Thoracic aorta (tissue), 2 donors: ENCODE measurements around the gene TMCO4. TPM values are rescaled to one million over a fixed set of nuclear protein-coding genes. Genes with fewer than 3 reads are reported as not detected.

ENCODE experiments used
- ATAC-seq: fragments of 150-250 bp; one replicate; pipeline ENCODE4 v1.8.0; 2017; ENCODE audit warnings: low read depth; ENCODE audit not compliant: insufficient number of reproducible peaks, low FRiP score
- DNase-seq: peaks from one replicate; pipeline ENCODE4 v3.0.0-alpha.2; 2020; ENCODE audit warnings: low spot score
- H3K27ac ChIP-seq, 2 donors: fragments of 200-600 bp; sonication (generic); 1 replicate in 1 of 2; 2 replicates in 1 of 2; pipeline ENCODE4 v1.5.1; 2016; ENCODE audit warnings: mild to moderate bottlenecking in 2 of 2, moderate library complexity in 2 of 2
- H3K27me3 ChIP-seq: fragments of 200-600 bp; sonication (generic); replicated peaks from 2 replicates; pipeline ENCODE4 v1.6.0; 2016; ENCODE audit warnings: mild to moderate bottlenecking; ENCODE audit not compliant: insufficient read depth
- H3K36me3 ChIP-seq: fragments of 200-600 bp; sonication (generic); one replicate; pipeline ENCODE4 v1.5.1; 2016
- H3K4me1 ChIP-seq, 2 donors: fragments of 200-600 bp; sonication (generic); 1 replicate in 1 of 2; 2 replicates in 1 of 2; pipeline versions ENCODE4 v1.5.1 to v1.6.0; 2016; ENCODE audit warnings: low read depth in 2 of 2, mild to moderate bottlenecking in 1 of 2; ENCODE audit not compliant: control insufficient read depth in 1 of 2
- H3K4me3 ChIP-seq: fragments of 200-600 bp; sonication (generic); 2 replicates; pipeline ENCODE4 v1.5.1; 2016; ENCODE audit warnings: mild to moderate bottlenecking
- H3K9me3 ChIP-seq: fragments of 200-600 bp; sonication (generic); 2 replicates; pipeline ENCODE4 v1.5.1; 2016
- CTCF ChIP-seq: fragments of 200-600 bp; sonication (generic); IDR thresholded peaks from one replicate; pipeline ENCODE4 v1.5.1; 2019; ENCODE audit warnings: antibody characterized with exemption
- total RNA-seq, 2 donors: library from RNA; depleted of rRNA; stranded (reverse); fragments of >200 nt; gene quantifications; one replicate each; pipeline versions ENCODE4 v1.1.0 to v1.2.3, GENCODE V29; 2016

The TMCO4 gene
- total RNA-seq, 2 donors from 2014 or later, result 33.2 to 33.4 TPM

DNA sequence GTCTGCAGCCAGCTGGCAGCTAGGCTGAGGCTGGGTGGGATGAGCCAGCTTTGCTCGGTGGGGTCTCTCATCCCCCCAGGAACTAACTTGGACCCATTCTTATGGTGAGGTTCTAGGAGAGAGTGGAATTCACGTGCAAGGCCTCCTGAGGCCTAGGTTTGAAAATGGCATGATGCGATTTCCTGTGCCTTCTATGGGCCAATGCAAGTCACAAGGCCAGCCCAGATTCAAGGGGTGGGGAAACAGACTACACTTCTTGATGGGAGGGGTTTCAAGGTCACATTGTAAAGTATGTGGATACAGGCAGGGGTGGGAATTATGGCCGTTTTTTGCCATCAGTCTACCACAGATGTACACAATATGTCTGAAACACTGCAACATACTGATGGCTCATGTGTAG, 86.8 kb downstream of the TMCO4 start:
- TF ChIP-seq CTCF, result no peak
- ATAC-seq (no peak), DNase-seq (no peak)
- Histone ChIP-seq H3K36me3 (peaks cover 4% of the 10 kb centered on the region), H3K27ac (no peak overlapping the region), H3K4me3 (no peak overlapping the region), H3K9me3 (no peaks in the 10 kb centered on the region), H3K4me1 (peaks cover 5 to 8% of the 10 kb centered on the region in 2 donors), H3K27me3 (no peaks in the 10 kb centered on the region)

DNA sequence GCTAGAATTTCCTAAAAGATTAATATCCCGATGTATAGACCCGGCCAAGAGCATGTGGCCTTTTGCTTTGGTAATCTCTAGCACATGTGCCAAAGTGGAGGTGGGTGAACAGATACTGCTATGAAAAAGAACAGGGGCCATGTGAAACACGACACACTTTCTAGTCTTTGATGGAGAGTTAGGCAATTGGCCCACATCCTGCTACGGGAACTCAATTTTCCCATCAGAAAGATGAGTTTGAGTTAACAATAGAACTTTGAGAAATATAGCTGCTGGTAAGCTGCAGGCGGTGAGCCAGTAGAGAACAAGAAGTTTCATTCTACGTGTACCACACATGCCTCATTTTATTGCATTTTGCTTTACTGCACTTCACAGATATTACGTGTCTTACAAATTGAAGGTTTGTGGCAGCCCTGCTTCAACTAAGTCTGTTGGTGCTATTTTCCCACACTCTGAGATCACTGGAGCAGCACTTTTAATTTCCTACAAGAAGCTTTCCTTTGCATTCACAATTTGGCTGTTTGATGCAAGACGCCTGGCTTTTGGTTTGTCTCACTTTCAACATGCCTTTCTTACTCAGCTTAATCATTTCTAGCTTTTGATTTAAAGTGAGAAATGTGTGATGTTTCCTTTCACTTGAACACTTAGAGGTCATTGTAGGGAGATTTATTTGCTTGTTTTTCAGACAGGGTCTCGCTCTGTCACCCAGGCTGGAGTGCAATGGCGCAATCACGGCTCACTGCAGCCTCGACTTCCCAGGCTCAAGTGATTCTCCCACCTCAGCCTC, 88.7 kb downstream of the TMCO4 start:
- TF ChIP-seq CTCF, result no peak
- H3K27ac ChIP-seq, result no peak overlapping the region
- no peak overlapping the region for H3K4me3 ChIP-seq

DNA sequence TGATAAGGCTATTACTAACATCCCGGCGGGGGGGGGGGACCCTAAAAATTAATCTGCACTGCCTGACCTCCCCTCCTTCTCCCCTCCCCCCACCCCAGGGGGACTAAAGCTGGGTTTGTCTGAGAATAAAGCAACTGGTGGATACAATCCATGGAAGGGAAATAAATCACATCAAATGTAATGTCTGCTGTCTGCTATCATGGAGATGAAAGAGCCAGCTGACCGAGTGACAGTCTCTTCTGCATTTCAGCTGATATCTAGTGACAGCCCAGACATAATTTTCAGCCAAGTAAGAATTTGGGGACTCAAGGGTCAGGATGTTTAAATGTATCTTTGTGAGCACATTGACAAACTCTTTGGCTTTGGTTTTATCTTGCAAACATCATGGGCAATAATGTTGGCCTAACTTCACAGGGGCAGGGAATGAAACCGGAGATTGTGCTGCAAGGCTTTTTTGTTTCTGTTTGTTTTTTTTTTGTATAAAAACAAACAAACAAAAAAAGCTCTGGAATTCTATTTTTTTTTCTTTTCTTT, 90.4 kb downstream of the TMCO4 start:
- H3K9me3 ChIP-seq, result no peaks in the 10 kb centered on the region
- peaks cover 0 to 8% of the 10 kb centered on the region in 2 donors for H3K4me1 ChIP-seq
- H3K27me3 ChIP-seq, result no peaks in the 10 kb centered on the region
- no peak for TF ChIP-seq CTCF
- no peak overlapping the region for H3K27ac ChIP-seq
- DNase-seq (no peak), ATAC-seq (no peak)
- no peak overlapping the region for H3K4me3 ChIP-seq
- peaks cover 4% of the 10 kb centered on the region for H3K36me3 ChIP-seq

More for the DNA sequence above, 88.7 kb downstream of the TMCO4 start:
- no peaks in the 10 kb centered on the region for H3K9me3 ChIP-seq
- no peaks in the 10 kb centered on the region for H3K27me3 ChIP-seq
- DNase-seq (no peak), ATAC-seq (no peak)
- H3K4me1 ChIP-seq, result no peaks in the 10 kb centered on the region
- H3K36me3 ChIP-seq, result peaks cover 4% of the 10 kb centered on the region

GRCh38 chr1:19708567-19709110, 91.1 kb downstream of the TMCO4 start:
- TF ChIP-seq CTCF, result no peak
- Histone ChIP-seq H3K4me3 (no peak overlapping the region), H3K27ac (no peak overlapping the region), H3K4me1 (peaks cover 3 to 10% of the 10 kb centered on the region in 2 donors), H3K9me3 (no peaks in the 10 kb centered on the region), H3K27me3 (no peaks in the 10 kb centered on the region), H3K36me3 (peaks cover 4% of the 10 kb centered on the region)
- no peak for ATAC-seq
- DNase-seq, result no peak

GRCh38 chr1:19706136-19706535, 93.6 kb downstream of the TMCO4 start:
- no peak overlapping the region for H3K27ac ChIP-seq
- H3K4me3 ChIP-seq, result no peak overlapping the region
- peaks cover 4% of the 10 kb centered on the region for H3K36me3 ChIP-seq
- TF ChIP-seq CTCF, result no peak
- H3K4me1 ChIP-seq, result peaks cover 3 to 10% of the 10 kb centered on the region in 2 donors
- H3K9me3 ChIP-seq, result no peaks in the 10 kb centered on the region
- no peaks in the 10 kb centered on the region for H3K27me3 ChIP-seq
- no peak for DNase-seq
- no peak for ATAC-seq
